Gastrocnemius medialis (tissue), 4 donors: Measurements from ENCODE around the gene STH. TPM values are rescaled to one million over a fixed set of nuclear protein-coding genes. Genes with fewer than 3 reads are reported as not detected.
"Not testable (repeated sequence)": the region's sequence is repeated elsewhere in the genome, so short reads cannot be mapped to it uniquely, and the experiment has no call there.

Source experiments
- ATAC-seq, 2 donors: fragments of 150-250 bp; one replicate each; pipeline ENCODE4 v1.9.1; 2016
- DNase-seq, 2 donors: peaks; one replicate each; pipeline ENCODE4 v3.0.0-alpha.2; 2019
- H3K27ac ChIP-seq, 4 donors: fragments of 200-600 bp; sonication (generic); 1 replicate in 1 of 4; 2 replicates in 3 of 4; pipeline ENCODE4 v1.5.1; 2016 to 2018; ENCODE audit warnings: mild to moderate bottlenecking in 2 of 4, moderate library complexity in 1 of 4
- H3K27me3 ChIP-seq, 3 donors: fragments of 200-600 bp; sonication (generic) in 2 of 3; 1 replicate in 1 of 3; 2 replicates in 2 of 3; pipeline versions ENCODE4 v1.5.1 to v1.6.0; 2016 to 2019; ENCODE audit warnings: mild to moderate bottlenecking in 1 of 3, moderate library complexity in 1 of 3
- H3K36me3 ChIP-seq, 2 donors: fragments of 200-600 bp; sonication (generic) in 1 of 2; one replicate each; pipeline ENCODE4 v1.5.1; 2017 to 2018
- H3K4me1 ChIP-seq, 2 donors: fragments of 200-600 bp; sonication (generic) in 1 of 2; one replicate each; pipeline ENCODE4 v1.5.1; 2016 to 2017; ENCODE audit warnings: mild to moderate bottlenecking in 2 of 2
- H3K4me3 ChIP-seq, 4 donors: fragments of 200-600 bp; sonication (generic) in 3 of 4; 1 replicate in 1 of 4; 2 replicates in 3 of 4; pipeline ENCODE4 v1.5.1; 2016 to 2019; ENCODE audit warnings: mild to moderate bottlenecking in 2 of 4
- H3K9me3 ChIP-seq, 3 donors: fragments of 200-600 bp; sonication (generic) in 2 of 3; 1 replicate in 1 of 3; 2 replicates in 2 of 3; pipeline ENCODE4 v1.5.1; 2016 to 2019
- CTCF ChIP-seq, 5 experiments: fragments of 450-650 bp in 3 of 5; fragments of 200-600 bp in 2 of 5; sonication (generic) in 2 of 5; IDR thresholded peaks in 4 of 5; conservative IDR thresholded peaks in 1 of 5; 1 replicate in 4 of 5; 2 replicates in 1 of 5; pipeline ENCODE4 v1.5.1; 2016 to 2019; ENCODE audit warnings: antibody characterized with exemption in 5 of 5, mild to moderate bottlenecking in 3 of 5, moderate library complexity in 3 of 5
- POLR2A ChIP-seq, 2 donors: fragments of 450-650 bp; IDR thresholded peaks; one replicate each; pipeline ENCODE4 v1.6.1; 2017; ENCODE audit warnings: antibody characterized with exemption in 2 of 2, mild to moderate bottlenecking in 2 of 2, moderate library complexity in 2 of 2
- in situ Hi-C, 4 donors: fragments of 200-750 bp; cut with MboI; loops; one replicate each; pipeline versions ENCODE4 v1.15.0 to v1.8.0; 2017; ENCODE audit warnings: low sequenced_read_pairs in 4 of 4
- intact Hi-C: fragments of 100-400 bp; cut with DNase I; formaldehyde crosslinking; loops from one replicate; pipeline ENCODE4 v1.15.1; 2023; ENCODE audit warnings: low total_unique reads
- total RNA-seq, 4 donors: library from RNA; depleted of rRNA; stranded (reverse); fragments of >200 nt; gene quantifications; one replicate each; pipeline versions ENCODE4 v1.1.0 to v1.2.3, GENCODE V29; 2016

Gene STH
- total RNA-seq, 4 donors from 2014 or later: not detected

- DNase-seq (no peak), ATAC-seq (no peak)
- H3K27ac ChIP-seq: peak overlapping the region in 1 of 4 donors; percentile 13
- intact Hi-C loops (no loop called here), in situ Hi-C loops (loop anchor here in 2 of 4 donors (25.0 kb wide), 1 partner anchor 318 kb away; no protein-coding TSS in a partner anchor)
- H3K27me3 ChIP-seq: no peaks in the 10 kb centered on the region
- no peak for TF ChIP-seq POLR2A (IDR thresholded peaks at IDR 0.05)
- TF ChIP-seq CTCF (IDR thresholded peaks at IDR 0.05 in 4 of 5, conservative IDR thresholded peaks at IDR 0.05 in 1 of 5): no peak
- no peaks in the 10 kb centered on the region for H3K4me1 ChIP-seq
- H3K36me3 ChIP-seq: no peaks in the 10 kb centered on the region
- H3K9me3 ChIP-seq: no peaks in the 10 kb centered on the region
- no peak overlapping the region for H3K4me3 ChIP-seq
Observed at GRCh38 chr17:45955326-45955725, 43.7 kb upstream of the STH start.

GRCh38 chr17:45956090-45956489 is 43.0 kb upstream of the STH start:
- H3K9me3 ChIP-seq: no peaks in the 10 kb centered on the region
- no peak overlapping the region for H3K27ac ChIP-seq
- TF ChIP-seq POLR2A (IDR thresholded peaks at IDR 0.05): no peak
- no peak for TF ChIP-seq CTCF (IDR thresholded peaks at IDR 0.05 in 4 of 5, conservative IDR thresholded peaks at IDR 0.05 in 1 of 5)
- ATAC-seq: no peak
- H3K4me3 ChIP-seq: no peak overlapping the region
- no peak for DNase-seq
- H3K4me1 ChIP-seq: no peaks in the 10 kb centered on the region
- H3K36me3 ChIP-seq: no peaks in the 10 kb centered on the region
- intact Hi-C loops (no loop called here), in situ Hi-C loops (loop anchor here in 2 of 4 donors (25.0 kb wide), 1 partner anchor 319 kb away; no protein-coding TSS in a partner anchor)
- no peaks in the 10 kb centered on the region for H3K27me3 ChIP-seq

- H3K9me3 ChIP-seq, H3K36me3 ChIP-seq, ATAC-seq, intact Hi-C loops, H3K27me3 ChIP-seq, DNase-seq, H3K4me1 ChIP-seq, H3K27ac ChIP-seq, H3K4me3 ChIP-seq: not testable (repeated sequence)
- in situ Hi-C loops: loop anchor here in 2 of 4 donors (25.0 kb wide), 1 partner anchor 319 kb away; no protein-coding TSS in a partner anchor
Observed at GRCh38 chr17:45956746-45957145, 42.3 kb upstream of the STH start.

- Histone ChIP-seq H3K9me3 (no peaks in the 10 kb centered on the region), H3K27ac (peak overlapping the region in 1 of 4 donors; percentile 64), H3K36me3 (peaks cover 0 to 5% of the 10 kb centered on the region in 2 donors), H3K4me1 (peaks cover 0 to under 1% of the 10 kb centered on the region in 2 donors), H3K27me3 (no peaks in the 10 kb centered on the region), H3K4me3 (no peak overlapping the region)
- in situ Hi-C loops (loop anchor here in 2 of 4 donors (25.0 kb wide), 1 partner anchor 321 kb away; no protein-coding TSS in a partner anchor), intact Hi-C loops (no loop called here)
- ATAC-seq: peak in 1 of 2 donors; percentile 38
- no peak for DNase-seq
- no peak for TF ChIP-seq CTCF (IDR thresholded peaks at IDR 0.05 in 4 of 5, conservative IDR thresholded peaks at IDR 0.05 in 1 of 5)
- no peak for TF ChIP-seq POLR2A (IDR thresholded peaks at IDR 0.05)
Observed at GRCh38 chr17:45958307-45958706, 40.7 kb upstream of the STH start.

GRCh38 chr17:45958994-45959665 is 39.9 kb upstream of the STH start:
- in situ Hi-C loops: loop anchor here in 2 of 4 donors (25.0 kb wide), 1 partner anchor 322 kb away; no protein-coding TSS in a partner anchor
- TF ChIP-seq POLR2A (IDR thresholded peaks at IDR 0.05): no peak
- TF ChIP-seq CTCF (IDR thresholded peaks at IDR 0.05 in 4 of 5, conservative IDR thresholded peaks at IDR 0.05 in 1 of 5): no peak

More at GRCh38 chr17:45958994-45959665, 39.9 kb upstream of the STH start:
- no peak overlapping the region for H3K4me3 ChIP-seq
- H3K36me3 ChIP-seq: peaks cover 0 to 8% of the 10 kb centered on the region in 2 donors
- no peaks in the 10 kb centered on the region for H3K27me3 ChIP-seq
- H3K27ac ChIP-seq: peak overlapping the region in 1 of 4 donors; percentile 64
- no peak for ATAC-seq
- no peak for DNase-seq
- no peaks in the 10 kb centered on the region for H3K9me3 ChIP-seq
- H3K4me1 ChIP-seq: peaks cover 0 to 9% of the 10 kb centered on the region in 2 donors
- intact Hi-C loops: no loop called here
